Panc1 (cell line): Measurements from ENCODE around the gene LRRFIP1. TPM values are rescaled to one million over a fixed set of nuclear protein-coding genes. Genes with fewer than 3 reads are reported as not detected.
A peak's percentile ranks its signal among the peaks of the same experiment; 100 is the strongest.

ENCODE experiments used
- ATAC-seq: fragments of 200-7000 bp; cut with Tn5 transposase; 2 replicates; pipeline ENCODE4 v1.9.1; 2020; ENCODE audit warnings: mild to moderate bottlenecking, moderate library complexity
- BruUV-seq: library from RNA; stranded (reverse); fragments of 400-500 nt; replicated peaks from 2 replicates; lab custom pipeline; 2021; lab: Mats Ljungman, UMichigan
- CTCF ChIA-PET: fragments of 300-600 bp; sonication (Branson Sonifier 250); formaldehyde crosslinking; loops from one replicate; lab custom pipeline; 2022; ENCODE audit warnings: antibody characterized with exemption; lab: Charles Lee
- POLR2A ChIA-PET: fragments of 300-600 bp; sonication (Branson Sonifier 250); formaldehyde crosslinking; loops from one replicate; lab custom pipeline; 2022; ENCODE audit warnings: antibody characterized with exemption; lab: Charles Lee
- DNase-seq: peaks from one replicate; pipeline ENCODE4 v3.0.0-alpha.2; 2010; ENCODE audit warnings: low read depth, low spot score
- H3K27ac ChIP-seq: 2 replicates; pipeline ENCODE4 v1.5.1; 2011; ENCODE audit warnings: mild to moderate bottlenecking, low read length, inconsistent platforms
- H3K27me3 ChIP-seq: fragments of 200-500 bp; sonication (Bioruptor generic); 2 replicates; pipeline ENCODE4 v1.6.0; 2014; ENCODE audit warnings: low read length, inconsistent platforms; ENCODE audit not compliant: control insufficient read depth, insufficient read depth
- H3K36me3 ChIP-seq: fragments of 200-500 bp; sonication (Bioruptor generic); 2 replicates; pipeline ENCODE4 v1.5.1; 2014; ENCODE audit warnings: inconsistent platforms, mild to moderate bottlenecking, low read length, moderate library complexity; ENCODE audit not compliant: control insufficient read depth, insufficient read depth
- H3K4me1 ChIP-seq: 2 replicates; pipeline ENCODE4 v1.5.1; 2011; ENCODE audit warnings: inconsistent platforms, mild to moderate bottlenecking, low read length, moderate library complexity; ENCODE audit not compliant: control insufficient read depth, insufficient read depth
- H3K4me3 ChIP-seq, 2 experiments: 2 replicates each; pipeline ENCODE4 v1.5.1; 2011 to 2012; ENCODE audit warnings: low read depth in 2 of 2, low read length in 2 of 2, mild to moderate bottlenecking in 2 of 2, inconsistent platforms in 1 of 2, moderate library complexity in 1 of 2
- H3K9me3 ChIP-seq: fragments of 200-500 bp; sonication (Bioruptor generic); 2 replicates; pipeline ENCODE4 v1.5.1; 2014; ENCODE audit warnings: low read depth, mild to moderate bottlenecking, inconsistent platforms, low read length, moderate library complexity; ENCODE audit not compliant: control insufficient read depth, insufficient read depth
- POLR2AphosphoS5 ChIP-seq: IDR thresholded peaks from 2 replicates; pipeline ENCODE4 v1.6.1; 2012; ENCODE audit warnings: mild to moderate bottlenecking, low read depth, low read length, moderate library complexity
- SIN3A ChIP-seq: IDR thresholded peaks from 2 replicates; pipeline ENCODE4 v1.6.1; 2012; ENCODE audit warnings: low read depth, mild to moderate bottlenecking, low read length, moderate library complexity, borderline replicate concordance; ENCODE audit not compliant: insufficient read depth
- TCF7L2 ChIP-seq: IDR thresholded peaks from 2 replicates; pipeline ENCODE4 v1.6.1; 2011; ENCODE audit warnings: mild to moderate bottlenecking, low read depth, low read length, inconsistent platforms
- in situ Hi-C: cut with HindIII; loops from 2 replicates; pipeline ENCODE4 v1.10.0; 2016; ENCODE audit warnings: low sequenced_read_pairs, low pct_unique_long_range_greater_than_20kb
- intact Hi-C: fragments of 100-400 bp; cut with micrococcal nuclease; formaldehyde crosslinking; loops from one replicate; pipeline ENCODE4 v1.10.0; 2022; ENCODE audit not compliant: unreplicated experiment
- total RNA-seq: library from RNA; stranded (reverse); gene quantifications from one replicate; pipeline ENCODE4 v1.2.1, GENCODE V29; 2021; ENCODE audit not compliant: unreplicated experiment
- TF ChIP-seq, protein P1 (sequence below): fragments of 450-650 bp; IDR thresholded peaks from 2 replicates; pipeline ENCODE4 v1.5.1; 2017; ENCODE audit warnings: mild to moderate bottlenecking
- TF ChIP-seq, protein P2 (sequence below), 2 experiments: IDR thresholded peaks; 2 replicates each; pipeline ENCODE4 v1.6.1; 2011 to 2012; ENCODE audit warnings: low read depth in 2 of 2, control low read depth in 1 of 2, low read length in 1 of 2, mild to moderate bottlenecking in 1 of 2, moderate library complexity in 1 of 2; ENCODE audit not compliant: insufficient read depth in 1 of 2

Gene LRRFIP1
- total RNA-seq, 1 experiment from 2014 or later, result 121 TPM

DNA sequence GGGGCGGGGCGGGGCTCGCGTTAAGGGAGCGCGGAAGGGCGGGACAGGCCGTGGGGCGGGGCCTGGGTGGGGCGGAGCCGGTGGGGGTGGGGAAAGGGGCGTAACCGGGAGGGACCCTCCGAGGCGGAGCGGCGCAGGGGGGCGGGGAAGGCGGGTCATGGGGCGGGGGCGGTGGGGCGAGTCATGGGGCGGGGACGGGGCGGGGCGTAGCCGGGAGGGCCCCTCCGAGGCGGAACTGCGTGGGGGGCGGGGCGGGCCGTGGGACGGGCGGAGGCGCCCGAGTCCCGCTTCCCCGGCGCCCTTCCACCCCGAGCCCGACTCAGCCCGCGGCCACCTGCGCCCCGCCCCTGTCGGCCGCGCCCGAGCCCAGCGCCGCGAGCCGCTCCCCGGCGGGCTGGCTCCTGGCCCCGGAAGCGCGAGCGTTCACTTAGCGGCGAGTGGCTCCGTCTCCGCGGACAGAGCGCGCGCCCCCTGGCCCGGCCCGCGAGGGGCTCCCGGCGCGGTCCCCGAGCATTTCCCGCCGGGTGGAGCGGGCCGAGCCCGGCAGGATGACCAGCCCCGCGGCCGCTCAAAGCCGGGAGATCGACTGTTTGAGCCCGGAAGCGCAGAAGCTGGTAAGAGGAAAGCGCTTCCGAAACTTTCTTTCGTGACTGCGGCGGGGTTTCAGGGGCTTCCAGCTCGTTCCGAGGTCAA is 64.7 kb downstream of the LRRFIP1 start:
- TF ChIP-seq POLR2AphosphoS5 (peak; percentile 45; the same call in 1 of the 2 replicates), SIN3A (peak; percentile 48; the same call in 1 of the 2 replicates), TCF7L2 (no peak)
- TF ChIP-seq, protein P1, sequence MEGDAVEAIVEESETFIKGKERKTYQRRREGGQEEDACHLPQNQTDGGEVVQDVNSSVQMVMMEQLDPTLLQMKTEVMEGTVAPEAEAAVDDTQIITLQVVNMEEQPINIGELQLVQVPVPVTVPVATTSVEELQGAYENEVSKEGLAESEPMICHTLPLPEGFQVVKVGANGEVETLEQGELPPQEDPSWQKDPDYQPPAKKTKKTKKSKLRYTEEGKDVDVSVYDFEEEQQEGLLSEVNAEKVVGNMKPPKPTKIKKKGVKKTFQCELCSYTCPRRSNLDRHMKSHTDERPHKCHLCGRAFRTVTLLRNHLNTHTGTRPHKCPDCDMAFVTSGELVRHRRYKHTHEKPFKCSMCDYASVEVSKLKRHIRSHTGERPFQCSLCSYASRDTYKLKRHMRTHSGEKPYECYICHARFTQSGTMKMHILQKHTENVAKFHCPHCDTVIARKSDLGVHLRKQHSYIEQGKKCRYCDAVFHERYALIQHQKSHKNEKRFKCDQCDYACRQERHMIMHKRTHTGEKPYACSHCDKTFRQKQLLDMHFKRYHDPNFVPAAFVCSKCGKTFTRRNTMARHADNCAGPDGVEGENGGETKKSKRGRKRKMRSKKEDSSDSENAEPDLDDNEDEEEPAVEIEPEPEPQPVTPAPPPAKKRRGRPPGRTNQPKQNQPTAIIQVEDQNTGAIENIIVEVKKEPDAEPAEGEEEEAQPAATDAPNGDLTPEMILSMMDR, result no peak
- TF ChIP-seq, protein P2, sequence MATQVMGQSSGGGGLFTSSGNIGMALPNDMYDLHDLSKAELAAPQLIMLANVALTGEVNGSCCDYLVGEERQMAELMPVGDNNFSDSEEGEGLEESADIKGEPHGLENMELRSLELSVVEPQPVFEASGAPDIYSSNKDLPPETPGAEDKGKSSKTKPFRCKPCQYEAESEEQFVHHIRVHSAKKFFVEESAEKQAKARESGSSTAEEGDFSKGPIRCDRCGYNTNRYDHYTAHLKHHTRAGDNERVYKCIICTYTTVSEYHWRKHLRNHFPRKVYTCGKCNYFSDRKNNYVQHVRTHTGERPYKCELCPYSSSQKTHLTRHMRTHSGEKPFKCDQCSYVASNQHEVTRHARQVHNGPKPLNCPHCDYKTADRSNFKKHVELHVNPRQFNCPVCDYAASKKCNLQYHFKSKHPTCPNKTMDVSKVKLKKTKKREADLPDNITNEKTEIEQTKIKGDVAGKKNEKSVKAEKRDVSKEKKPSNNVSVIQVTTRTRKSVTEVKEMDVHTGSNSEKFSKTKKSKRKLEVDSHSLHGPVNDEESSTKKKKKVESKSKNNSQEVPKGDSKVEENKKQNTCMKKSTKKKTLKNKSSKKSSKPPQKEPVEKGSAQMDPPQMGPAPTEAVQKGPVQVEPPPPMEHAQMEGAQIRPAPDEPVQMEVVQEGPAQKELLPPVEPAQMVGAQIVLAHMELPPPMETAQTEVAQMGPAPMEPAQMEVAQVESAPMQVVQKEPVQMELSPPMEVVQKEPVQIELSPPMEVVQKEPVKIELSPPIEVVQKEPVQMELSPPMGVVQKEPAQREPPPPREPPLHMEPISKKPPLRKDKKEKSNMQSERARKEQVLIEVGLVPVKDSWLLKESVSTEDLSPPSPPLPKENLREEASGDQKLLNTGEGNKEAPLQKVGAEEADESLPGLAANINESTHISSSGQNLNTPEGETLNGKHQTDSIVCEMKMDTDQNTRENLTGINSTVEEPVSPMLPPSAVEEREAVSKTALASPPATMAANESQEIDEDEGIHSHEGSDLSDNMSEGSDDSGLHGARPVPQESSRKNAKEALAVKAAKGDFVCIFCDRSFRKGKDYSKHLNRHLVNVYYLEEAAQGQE (IDR thresholded peaks at IDR 0.05; ENCODE audit: insufficient read depth in 1 of 2, low read depth in 2 of 2, low read length in 1 of 2), result no peak
- ChIA-PET POLR2A (no interaction called here), CTCF (interaction anchor here (0.6 kb wide), 1 partner anchor 95 kb away, joined by 3 read pairs; no protein-coding TSS in a partner anchor)
- intact Hi-C loops (no loop called here), in situ Hi-C loops (no loop called here)
- Histone ChIP-seq H3K36me3 (peaks cover 3% of the 10 kb centered on the region; the same call in 1 of the 2 replicates), H3K4me1 (peaks cover 42% of the 10 kb centered on the region), H3K4me3 (peak overlapping the region; percentile 87 to 93), H3K27ac (peak overlapping the region; percentile 96), H3K9me3 (no peaks in the 10 kb centered on the region), H3K27me3 (no peaks in the 10 kb centered on the region)
- DNase-seq, result no peak
- no TSS peak for BruUV-seq
- ATAC-seq, result peak; percentile 84

DNA sequence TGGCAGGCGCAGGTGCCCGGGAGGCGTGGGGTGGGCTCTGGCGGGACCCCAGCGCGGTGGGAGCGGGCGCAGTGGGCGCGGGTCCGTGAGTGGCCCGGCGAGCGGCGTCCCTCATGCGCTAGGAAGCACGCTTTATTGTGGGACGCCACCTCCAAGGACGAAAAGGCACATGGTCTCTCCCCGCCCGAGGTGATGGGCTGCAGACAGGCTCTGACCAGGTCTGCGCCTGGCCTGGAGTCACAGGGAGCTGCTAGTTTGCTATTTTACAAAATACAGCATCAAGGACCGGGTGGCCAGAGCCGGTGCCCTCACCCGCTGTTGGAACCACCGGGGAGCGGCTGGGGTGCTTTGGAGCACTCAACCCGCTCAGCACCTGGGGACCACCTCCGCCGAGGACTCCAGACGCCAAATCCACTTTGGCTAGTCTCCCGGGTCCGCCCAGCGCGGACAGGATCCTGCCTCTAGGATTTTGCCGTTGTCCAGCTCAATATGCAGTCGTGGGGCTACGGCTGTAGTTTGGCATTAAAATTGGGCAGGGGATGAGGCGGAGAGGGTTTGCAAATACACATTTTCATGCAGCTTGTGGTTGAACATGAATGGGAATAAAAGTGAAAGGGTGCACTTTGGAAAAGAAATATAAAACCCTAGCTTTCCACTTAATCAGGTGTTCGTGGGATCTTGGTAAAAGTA is 65.4 kb downstream of the LRRFIP1 start:
- ATAC-seq (peak; percentile 14), DNase-seq (no peak)
- peaks cover 49% of the 10 kb centered on the region for H3K4me1 ChIP-seq
- BruUV-seq, result no TSS peak
- TF ChIP-seq POLR2AphosphoS5, result no peak
- TF ChIP-seq SIN3A, result peak; percentile 4; the same call in 1 of the 2 replicates
- peak overlapping the region; percentile 87 to 93 for H3K4me3 ChIP-seq
- H3K9me3 ChIP-seq, result no peaks in the 10 kb centered on the region
- no peaks in the 10 kb centered on the region for H3K27me3 ChIP-seq
- intact Hi-C loops, result no loop called here
- ChIA-PET CTCF (no interaction called here), POLR2A (no interaction called here)
- H3K36me3 ChIP-seq, result peaks cover 3% of the 10 kb centered on the region; the same call in 1 of the 2 replicates
- H3K27ac ChIP-seq, result peak overlapping the region; percentile 96
- in situ Hi-C loops, result no loop called here
